CD4-positive, alpha-beta T cell treated with Interleukin-17A for 1 hour (primary cell): Measurements from ENCODE around the gene ASPG.
"Not testable (repeated sequence)": the region's sequence is repeated elsewhere in the genome, so short reads cannot be mapped to it uniquely, and the experiment has no call there.

Experiments used
- DNase-seq: peaks from one replicate; pipeline ENCODE4 v3.0.0-alpha.2; 2020

Gene ASPG

DNA sequence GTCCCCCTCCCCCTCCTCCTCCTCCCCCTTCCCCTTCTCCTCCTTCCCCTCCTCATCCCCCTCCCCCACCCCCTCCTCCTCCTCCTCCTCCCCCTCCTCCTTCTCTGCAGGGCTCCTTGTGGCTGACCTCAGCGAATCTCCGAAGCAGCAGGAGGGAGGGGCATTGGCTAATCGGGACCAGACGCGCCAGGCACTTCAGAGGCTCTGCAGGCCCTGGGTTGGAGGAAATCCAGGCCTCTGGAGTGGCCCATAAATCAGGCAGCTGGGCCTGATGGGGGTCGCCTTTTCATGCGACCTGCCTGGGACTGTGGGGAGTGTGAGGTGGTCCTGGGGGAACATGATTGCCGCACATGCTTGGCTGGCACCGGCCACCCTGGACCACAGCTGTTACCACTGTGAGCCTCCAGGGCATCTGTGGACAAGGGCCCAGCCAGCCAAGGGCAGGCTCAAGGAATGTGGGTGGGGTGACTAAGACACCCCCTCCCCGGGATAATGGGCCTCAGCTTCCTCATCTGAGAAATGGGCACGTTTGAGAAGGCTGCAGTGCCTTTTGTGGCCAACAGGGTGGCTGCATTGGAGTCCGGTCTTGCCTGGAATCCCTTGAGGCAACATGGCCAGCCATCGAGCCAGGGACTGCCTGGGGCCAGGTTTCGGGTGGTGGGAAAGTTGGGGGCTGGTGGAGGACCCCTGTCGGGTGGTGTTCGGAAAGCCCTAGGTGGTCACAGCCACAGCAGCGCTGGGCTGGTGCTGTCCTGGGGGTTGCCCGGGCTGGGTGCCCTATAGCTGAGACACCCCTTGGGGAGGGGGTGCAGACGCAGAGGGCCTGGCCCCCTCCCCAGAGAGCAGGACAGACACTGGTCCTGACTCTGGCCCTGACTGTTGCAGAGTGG lies 64.9 kb downstream of the ASPG start:
- DNase-seq: no peak

- DNase-seq: no peak
These were observed 65.5 kb downstream of the ASPG start for GRCh38 chr14:104151026-104151381.

DNA sequence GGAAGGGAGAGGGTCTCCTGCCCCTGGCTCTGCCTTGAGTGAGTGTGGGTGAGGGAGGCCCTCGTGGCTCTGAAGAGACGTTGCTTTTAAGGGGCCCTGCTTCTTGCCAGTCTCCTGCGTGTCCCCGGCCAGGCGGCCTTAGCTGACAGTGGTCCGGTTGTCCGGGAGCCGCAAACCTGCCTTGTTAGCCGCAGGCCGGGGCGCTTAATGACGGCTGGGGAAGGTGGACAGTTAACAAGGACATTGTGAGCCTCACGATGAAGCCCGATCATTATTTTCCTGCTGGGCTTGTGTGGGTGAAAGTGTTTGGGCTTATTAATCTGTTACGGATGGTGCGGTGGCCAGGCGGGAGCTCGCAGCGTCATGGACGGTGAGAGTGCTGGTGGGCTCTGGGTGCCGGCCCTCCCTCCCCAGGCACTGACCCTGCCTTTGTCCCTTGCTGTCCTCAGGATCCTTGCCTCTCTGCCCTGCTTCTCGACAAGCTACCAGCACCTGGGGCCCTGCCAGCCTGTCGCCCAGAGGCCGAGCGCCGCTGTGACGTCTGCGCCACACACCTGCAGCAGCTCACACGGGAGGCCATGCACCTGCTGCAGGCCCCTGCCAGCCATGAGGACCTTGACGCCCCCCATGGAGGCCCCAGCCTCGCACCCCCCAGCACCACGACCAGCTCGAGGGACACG lies 66.2 kb downstream of the ASPG start:
- DNase-seq: no peak

DNA sequence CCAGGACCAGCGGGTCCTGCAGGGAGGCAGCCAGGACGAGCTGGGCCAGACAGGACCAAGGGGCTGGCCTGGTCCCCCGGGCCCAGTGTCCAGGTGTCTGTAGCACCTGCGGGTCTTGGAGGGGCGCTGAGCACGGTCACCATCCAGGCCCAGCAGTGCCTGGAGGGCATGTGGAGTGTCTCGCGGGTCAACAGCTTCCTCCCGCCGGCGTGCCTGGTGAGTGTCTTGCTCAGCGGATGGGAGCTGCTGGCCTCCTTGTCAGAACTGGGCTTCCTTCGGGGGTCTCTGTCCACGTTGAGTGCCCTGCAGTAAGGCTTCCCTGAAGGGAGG lies 66.7 kb downstream of the ASPG start:
- DNase-seq: no peak

- no peak for DNase-seq
These were observed 67.3 kb downstream of the ASPG start for GRCh38 chr14:104152686-104153393.

DNA sequence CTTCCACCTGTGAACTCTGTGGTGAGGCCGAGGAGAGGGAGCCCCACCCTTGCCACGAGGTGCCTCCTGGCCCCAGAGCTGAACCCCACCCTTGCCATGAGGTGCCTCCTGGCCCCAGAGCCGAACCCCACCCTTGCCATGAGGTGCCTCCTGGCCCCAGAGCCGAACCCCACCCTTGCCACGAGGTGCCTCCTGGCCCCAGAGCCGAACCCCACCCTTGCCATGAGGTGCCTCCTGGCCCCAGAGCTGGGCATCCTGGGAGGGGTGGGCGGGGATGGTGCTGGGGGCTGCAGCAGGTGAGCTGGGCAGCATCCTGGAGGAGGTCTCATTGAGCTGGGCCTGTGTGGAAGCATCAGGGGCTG lies 67.9 kb downstream of the ASPG start:
- DNase-seq: not testable (repeated sequence)

DNA sequence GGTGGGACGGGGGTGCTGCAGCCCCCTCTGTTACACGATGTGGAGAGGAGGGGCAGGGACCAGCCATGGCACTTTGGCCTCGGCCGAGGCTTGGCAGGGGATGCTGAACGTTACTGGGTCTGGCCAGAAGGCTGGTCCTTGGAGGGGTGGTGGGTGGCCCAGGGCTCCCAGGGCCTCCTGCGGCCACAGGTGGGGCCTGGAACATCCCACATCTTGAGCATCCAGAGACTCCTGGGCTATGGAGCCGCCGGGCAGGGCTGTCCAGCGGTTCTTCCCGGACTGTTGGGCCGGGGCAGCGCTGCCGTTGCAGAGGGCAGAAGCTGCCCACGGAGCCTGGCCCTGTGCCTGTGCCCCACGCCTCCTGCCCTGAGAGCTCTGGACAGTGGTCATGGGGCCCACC lies 68.7 kb downstream of the ASPG start:
- DNase-seq: no peak

- DNase-seq: no peak
These were observed 70.0 kb downstream of the ASPG start for GRCh38 chr14:104155513-104155912.

GRCh38 chr14:104156142-104156541 lies 70.6 kb downstream of the ASPG start:
- no peak for DNase-seq

- DNase-seq: no peak
These were observed 71.8 kb downstream of the ASPG start for GRCh38 chr14:104157016-104157928.

DNA sequence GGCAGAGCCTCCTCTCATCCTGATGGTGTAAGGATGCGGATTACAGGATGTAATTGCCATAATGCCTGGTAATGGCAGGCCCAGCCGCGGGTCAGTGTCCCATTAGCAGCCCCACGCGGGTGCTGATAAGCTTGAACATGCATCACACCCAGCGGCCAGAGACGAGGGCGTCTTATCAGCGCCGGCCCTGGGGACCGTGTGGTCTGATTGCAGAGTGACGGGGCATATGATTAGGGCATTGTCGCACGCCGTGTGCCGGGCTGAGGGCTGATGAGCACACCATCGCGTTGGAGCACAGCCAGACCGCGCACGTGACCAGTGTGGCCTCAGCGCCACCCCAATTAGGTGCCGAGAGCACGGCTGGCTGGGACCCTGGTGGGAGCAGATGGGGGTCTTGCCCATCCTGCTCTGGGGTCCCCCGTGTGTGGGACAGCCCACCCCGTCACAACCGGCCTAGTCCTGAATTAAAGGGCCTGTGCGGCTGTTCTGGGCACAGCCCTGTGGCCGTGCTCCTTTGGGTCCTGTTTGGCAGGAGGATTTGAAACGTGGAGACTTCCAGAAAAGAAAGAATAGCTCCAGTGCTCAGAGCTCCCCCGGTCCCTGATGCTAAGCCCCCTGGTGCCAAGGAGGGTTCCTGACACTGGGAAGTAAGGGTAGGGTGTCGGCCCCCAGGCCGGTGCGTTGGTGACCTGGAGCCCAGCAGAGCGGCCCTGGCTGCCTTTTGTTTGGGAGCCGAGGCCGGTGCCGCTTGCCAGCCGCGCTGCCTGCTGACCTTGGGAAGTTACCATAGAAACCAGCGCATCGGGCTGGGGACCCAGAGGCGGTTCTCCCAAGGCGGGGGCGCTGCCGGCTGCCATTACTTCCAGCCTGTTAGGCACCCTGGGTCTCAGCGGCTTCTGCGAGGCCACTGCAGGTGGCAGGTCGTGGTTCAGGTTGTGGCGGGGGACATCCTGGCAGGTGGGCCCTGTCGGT lies 73.6 kb downstream of the ASPG start:
- no peak for DNase-seq

DNA sequence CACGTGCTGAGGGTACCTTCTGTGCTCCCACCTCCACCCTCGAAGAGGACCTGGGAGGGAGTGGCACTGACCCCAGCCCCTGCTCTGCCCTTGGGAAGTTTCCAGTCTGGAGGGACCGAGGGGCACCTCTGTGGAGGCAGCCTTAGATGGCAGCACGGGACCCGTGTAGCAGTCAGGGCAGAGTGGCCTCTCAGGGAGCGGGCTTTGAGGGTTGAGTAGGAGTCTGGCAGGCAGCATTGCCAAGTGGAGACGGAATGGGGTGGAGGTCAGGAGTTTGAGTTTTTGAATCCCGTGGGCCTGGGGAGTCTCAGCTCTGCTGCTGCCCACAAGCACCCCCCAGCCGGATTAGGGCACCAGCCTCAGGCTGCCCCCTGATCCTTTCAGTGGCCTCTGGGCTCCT lies 74.5 kb downstream of the ASPG start:
- DNase-seq: no peak

DNA sequence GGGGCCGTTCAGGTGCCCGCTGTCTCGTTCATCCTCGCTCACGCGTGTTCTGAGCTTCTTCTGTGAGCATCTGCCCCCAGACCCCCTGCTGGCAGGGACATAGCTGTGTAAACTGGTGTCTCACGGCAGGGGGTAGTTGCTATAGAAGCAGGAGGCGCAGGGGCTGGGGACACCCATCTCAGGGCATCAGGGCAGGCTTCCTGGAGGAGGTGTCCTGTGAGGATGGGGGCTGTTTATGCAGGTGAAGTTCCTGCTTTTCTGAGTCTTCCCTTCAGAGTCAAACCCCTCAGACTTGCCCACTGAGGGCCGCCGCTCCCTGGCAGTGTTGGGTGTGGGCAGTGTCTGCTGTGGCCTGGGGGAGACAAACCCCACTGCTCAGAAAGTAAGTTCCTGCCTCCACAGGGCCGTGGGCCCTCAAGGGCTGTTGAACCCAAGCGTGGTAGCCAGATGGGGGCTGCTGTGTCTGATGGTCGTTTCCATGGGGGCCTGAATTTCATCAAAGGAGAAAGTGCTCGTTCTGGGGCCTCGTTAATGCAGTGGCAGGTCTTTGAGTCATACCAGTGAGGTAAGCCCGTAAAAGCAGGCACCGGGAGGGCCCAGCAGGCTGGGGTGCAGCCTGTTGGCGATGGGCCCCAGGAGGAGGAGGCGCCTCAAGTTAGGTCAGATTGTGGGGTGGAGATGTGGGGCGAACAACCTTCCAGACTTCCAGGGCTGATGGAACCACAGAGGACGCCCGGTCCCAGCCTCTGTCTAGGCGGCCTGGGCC lies 76.3 kb downstream of the ASPG start:
- DNase-seq: no peak

- DNase-seq: no peak
These were observed 77.0 kb downstream of the ASPG start for GRCh38 chr14:104162495-104162894.

DNA sequence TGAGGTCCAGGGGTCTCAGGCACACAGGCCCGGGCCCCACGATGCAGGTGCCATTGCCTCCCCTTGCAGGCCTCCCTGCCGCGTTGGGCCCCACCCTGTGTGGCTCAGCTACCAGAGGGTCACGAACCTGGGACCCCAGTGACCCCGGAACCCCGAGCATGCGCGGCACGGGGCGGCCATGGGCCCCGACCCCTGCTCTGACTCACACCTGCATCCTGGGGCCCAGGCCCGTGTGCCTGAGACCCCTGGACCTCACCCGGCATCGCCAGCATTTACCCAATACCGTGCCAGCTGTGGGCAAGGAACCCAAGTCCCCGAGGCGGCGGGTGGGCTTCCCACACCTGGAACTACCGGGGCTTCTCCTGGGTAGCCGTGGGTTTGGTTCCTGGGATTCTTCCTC lies 78.0 kb downstream of the ASPG start:
- DNase-seq: no peak

DNA sequence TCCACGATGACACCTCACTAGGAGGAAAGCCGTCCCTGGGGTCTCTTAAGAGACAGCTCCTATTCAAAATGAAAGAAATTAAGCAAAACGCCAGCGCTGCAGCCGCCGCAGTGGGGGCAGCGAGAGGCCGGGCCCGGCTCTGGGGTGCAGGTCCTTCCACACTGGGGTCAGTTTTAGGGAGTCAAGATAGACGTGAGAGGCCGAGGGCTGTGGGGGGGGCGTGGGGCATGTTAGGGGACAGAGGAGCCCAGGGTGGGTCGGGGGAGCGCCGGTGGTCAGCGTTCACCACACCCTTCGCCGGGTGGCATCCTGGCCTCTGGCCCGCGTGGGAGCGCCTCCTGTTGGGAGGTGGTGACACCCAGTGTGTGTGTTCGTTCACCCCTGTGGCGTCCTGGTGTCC lies 78.5 kb downstream of the ASPG start:
- no peak for DNase-seq

GRCh38 chr14:104164512-104164911 lies 79.0 kb downstream of the ASPG start:
- no peak for DNase-seq
